ENCODE results near the gene MAP2K5.

DNA sequence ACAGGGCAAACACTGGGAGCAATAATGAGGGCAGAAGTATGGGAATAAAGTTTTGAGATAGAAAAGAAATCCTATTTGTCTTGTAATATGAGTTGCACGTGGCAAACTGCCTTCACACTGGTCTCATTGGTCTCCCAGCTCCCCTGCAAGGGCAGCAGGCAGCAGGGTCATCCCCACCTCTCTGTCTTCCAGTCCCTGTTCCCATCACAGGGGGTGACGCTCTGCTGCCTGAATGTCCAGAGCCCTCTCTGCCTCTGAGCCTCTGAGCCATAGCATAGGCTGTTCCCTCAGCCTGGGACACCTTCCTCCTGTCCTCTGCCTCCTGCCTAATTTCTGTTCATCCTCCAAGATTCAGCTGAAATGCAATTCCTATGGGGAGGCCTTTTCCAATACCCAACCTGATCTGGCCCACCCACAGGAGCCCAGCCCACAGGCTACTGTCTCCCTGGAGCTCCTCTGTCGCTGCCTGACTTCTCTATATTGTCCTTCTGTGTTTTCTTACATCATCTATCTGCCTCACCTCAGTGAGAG lies 270.7 kb downstream of the MAP2K5 start:
- TF ChIP-seq, protein P1, sequence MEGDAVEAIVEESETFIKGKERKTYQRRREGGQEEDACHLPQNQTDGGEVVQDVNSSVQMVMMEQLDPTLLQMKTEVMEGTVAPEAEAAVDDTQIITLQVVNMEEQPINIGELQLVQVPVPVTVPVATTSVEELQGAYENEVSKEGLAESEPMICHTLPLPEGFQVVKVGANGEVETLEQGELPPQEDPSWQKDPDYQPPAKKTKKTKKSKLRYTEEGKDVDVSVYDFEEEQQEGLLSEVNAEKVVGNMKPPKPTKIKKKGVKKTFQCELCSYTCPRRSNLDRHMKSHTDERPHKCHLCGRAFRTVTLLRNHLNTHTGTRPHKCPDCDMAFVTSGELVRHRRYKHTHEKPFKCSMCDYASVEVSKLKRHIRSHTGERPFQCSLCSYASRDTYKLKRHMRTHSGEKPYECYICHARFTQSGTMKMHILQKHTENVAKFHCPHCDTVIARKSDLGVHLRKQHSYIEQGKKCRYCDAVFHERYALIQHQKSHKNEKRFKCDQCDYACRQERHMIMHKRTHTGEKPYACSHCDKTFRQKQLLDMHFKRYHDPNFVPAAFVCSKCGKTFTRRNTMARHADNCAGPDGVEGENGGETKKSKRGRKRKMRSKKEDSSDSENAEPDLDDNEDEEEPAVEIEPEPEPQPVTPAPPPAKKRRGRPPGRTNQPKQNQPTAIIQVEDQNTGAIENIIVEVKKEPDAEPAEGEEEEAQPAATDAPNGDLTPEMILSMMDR (IDR thresholded peaks at IDR 0.05) = no peak
- no peak for TF ChIP-seq MAZ (IDR thresholded peaks at IDR 0.05; ENCODE audit: borderline replicate concordance, low read depth, low read length)
